GM21717 (cell line): Measurements from ENCODE around the gene FFAR2.

Source experiments
- ATAC-seq: cut with Tn5 transposase; IDR thresholded peaks from one replicate; pipeline ENCODE4 v1.9.1; 2021; ENCODE audit warnings: mild to moderate bottlenecking, moderate library complexity; ENCODE audit not compliant: unreplicated experiment

Gene FFAR2

GRCh38 chr19:35484252-35485036 is 36.4 kb downstream of the FFAR2 start:
- ATAC-seq = no peak

- ATAC-seq = no peak
These were observed 38.2 kb downstream of the FFAR2 start for GRCh38 chr19:35486268-35486708.

- no peak for ATAC-seq
These were observed 39.7 kb downstream of the FFAR2 start for GRCh38 chr19:35487656-35488182.

DNA sequence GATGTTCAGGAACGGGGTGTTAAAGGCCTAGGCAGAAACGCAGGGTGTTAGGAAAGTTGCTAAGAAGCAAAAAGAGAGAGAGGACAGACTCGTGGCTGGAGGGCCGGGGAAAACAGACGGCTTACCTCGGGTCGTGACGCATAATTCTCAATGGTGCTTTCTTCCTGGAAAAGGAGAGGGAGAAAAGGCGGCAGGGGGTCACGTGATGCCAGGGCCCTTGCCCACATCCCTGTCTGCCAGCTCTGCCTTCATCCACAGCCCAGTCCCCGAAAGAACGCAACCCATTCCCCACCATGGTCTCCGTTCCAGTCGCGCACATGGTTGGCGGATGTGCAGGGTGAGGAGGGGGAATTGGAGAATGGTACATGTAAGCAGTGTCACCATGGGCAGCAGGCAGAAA is 40.6 kb downstream of the FFAR2 start:
- no peak for ATAC-seq

DNA sequence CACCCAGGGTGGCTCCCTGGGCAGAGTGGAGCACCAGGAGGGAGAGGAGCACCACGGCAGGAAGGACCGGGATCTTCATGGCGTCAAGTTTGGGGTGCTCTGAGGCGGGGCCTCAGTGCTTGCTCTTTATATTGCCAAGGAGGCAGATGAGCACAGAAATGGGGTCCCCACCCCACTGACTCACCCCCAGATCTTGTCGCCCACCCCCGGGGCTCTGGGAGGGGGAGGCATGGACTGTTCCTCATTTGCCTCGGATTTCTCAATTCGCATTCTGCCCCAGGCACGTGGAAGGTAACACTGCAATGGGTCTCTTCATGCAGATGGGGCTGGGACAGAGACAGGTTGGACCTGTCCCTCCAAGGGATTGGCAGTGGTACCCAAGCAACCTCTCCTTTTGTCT is 42.3 kb downstream of the FFAR2 start, which contains the start of gene KRTDAP:
Gene KRTDAP, minus strand, starts transcription at position 101 of the 400 bp plus-strand sequence. Its CDS starts 22 bp downstream, at position 79.
- no peak for ATAC-seq

GRCh38 chr19:35491836-35492360 is 43.8 kb downstream of the FFAR2 start:
- no peak for ATAC-seq

DNA sequence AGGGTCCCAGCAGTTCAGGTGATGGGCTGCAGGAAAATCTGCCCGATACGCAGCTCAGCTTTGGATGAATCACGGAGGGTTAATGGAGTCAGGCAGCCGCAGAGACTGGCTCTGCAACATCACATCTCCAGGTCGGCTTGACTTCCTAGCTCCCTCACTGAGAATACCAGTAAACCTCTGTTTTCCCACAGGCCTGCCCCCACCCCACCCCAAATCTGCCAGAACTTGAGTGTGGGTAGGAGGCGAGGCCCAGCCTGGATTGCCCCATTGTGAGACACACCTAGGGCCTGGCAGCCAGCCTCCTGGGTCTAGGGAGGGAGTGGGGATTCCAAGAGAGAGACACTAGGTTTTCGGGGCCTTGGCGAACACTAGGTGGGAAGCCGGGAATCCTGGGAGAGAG is 45.9 kb downstream of the FFAR2 start:
- ATAC-seq = no peak

DNA sequence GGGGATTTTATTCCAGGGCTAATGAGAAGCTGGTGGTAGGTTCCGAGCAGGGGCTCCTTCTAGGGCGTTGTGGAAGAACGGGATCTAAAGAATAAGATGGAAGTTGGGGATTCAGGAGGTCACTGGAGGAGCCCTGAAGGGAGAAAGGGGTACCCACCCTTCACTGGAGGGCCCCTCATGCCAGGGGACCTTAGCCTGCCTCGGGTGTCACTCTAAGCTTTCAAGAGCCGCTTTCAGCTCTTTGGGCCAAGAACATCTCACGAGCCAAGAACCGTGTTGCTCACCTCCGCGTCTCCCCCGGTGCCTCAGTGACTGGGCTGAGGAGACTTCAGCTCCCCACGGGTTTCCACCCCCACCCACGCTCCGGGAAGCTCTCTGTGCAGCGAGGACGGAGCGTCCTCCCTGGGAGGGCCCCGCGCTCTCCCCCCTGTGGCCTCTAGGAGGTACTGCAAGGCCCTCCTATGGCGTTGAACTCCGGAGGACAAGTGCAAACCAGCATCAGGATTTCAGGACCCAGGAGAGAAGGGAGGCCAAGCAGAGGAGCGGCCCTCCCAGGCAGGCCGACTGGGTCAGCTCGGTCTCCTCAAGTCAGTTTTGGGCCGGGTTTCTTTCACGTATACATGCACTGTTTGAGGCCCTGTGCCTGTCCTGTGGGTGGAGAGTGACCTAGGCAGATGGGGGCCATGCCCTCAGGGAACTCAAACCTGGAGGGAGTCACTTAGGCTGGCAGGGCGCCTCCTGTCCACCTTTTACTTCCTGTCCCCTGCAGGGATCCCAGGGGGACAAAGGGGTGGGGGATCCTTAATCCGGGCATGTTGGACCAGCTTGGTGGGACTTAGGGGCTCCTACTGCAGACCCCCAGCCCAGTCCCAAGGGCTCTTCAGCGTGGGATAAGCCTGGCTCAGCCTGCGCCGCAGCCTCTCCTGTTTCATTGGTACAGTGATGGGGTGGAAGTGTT is 47.3 kb downstream of the FFAR2 start:
- ATAC-seq = no peak

GRCh38 chr19:35497406-35497805 is 49.3 kb downstream of the FFAR2 start:
- no peak for ATAC-seq

DNA sequence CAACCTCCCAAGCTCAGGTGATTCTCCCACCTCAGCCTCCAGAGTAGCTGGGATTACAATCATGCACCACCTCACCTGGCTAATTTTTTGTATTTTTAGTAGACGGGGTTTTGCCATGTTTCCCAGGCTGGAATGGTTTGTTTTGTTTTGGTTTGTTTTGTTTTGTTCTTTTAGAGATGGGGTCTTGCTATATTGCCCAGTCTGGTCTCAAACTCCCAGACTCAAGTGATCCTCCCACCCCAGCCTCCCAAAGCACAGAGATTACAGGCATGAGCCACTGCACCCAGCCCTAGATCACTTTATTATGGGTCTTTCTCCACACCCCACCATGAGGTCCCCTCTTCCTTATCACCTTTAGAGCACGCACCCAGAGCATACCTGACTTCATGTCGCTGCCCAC is 50.2 kb downstream of the FFAR2 start:
- no peak for ATAC-seq

DNA sequence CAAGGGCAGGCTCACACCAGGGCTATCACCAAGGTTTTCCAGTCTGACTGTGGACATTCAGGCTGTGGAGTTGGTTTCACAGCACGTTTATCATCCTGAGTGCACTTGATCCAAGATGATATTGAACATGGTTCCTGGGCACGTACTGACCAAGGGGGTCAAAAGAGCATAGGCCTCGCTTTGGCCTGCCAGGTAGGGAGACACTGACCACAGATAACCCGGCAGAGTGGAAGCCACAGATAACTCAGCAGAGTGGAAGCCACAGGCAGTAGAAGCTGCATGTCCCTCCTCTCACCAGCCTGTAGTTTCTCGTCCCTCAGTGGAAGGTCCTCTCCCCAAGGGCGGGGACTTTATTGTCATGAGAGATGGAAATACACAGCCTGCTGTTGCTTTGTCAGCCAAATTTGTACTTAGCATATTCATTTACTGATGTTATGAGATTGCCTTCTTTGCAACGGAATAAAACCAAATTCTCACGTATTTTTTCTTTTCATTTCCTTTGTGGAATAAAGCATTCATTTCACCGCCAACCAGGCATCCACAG is 51.0 kb downstream of the FFAR2 start:
- no peak for ATAC-seq

DNA sequence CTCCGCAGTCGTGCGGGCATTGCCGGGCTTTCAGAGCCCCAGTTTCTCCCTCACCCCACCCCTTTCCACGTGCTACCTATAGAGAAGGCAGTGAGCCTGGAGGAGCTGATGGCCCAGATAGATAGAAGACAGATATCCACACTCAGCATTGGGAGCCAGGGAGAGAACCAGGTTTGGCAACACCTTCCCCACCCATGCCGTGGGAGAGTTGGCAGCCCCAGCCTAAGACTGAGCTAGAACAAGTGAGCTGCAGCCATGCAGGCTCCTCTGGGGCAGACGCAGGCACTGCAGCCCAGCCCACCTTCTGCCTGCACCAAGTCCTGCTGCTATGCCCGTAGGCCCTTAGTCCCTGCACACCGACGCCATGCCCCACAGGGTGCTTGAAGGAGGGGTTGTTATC is 52.6 kb downstream of the FFAR2 start:
- no peak for ATAC-seq
